NAMALWA (cell line): Measurements from ENCODE around the gene PIK3C2G.
"Not testable (repeated sequence)": the region's sequence is repeated elsewhere in the genome, so short reads cannot be mapped to it uniquely, and the experiment has no call there.

ENCODE experiments used
- DNase-seq: peaks from one replicate; pipeline ENCODE4 v3.0.0-alpha.2; 2015; ENCODE audit warnings: low spot score

The PIK3C2G gene

DNA sequence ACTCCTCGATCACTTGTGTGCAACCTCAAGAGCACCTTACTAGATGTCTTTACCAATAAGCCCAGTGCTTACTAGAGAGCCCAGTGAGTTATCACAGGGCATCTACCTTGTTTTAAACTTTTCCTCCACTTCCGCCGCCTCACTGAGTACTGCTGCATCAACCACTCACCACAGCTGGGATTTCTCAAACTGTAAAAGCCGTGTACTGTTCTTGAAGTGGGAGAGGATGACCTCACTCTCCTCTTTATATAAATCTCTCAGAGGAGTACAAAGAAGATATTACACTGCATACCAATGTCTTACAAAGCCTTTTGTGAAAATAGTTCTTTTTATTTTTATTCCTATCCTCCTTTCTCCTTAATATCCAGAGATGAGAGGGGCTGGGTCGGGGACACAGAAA lies 382.4 kb downstream of the PIK3C2G start:
- no peak for DNase-seq

GRCh38 chr12:18644564-18644963 lies 383.2 kb downstream of the PIK3C2G start:
- DNase-seq: no peak

DNA sequence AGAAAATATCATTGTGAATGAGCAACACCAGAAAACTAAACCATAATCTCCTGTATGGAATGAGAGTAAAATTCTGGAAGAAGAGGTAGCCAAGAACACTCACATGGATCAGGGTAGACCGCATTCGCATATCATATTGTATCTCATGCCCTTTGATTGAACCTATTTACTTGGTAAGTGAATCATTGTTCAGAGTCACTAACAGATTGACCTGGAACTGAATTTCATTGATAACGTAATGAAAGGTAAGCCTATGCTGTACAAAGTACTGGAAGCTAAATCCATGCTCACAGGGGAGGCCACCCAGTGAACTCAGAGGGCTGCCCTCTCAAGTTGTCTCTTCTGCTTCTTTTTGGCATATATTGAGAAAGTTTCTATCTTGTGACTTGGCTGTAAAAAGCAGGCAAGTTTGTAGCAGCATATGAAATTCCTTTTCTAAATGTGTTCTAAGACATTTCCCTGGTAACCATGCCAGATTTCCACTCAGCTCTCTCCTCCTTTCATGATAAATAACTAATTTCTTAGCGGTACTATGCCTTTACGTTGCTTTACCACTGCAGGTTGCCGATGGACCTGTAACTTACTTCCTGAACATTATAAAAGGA lies 385.1 kb downstream of the PIK3C2G start:
- no peak for DNase-seq

DNA sequence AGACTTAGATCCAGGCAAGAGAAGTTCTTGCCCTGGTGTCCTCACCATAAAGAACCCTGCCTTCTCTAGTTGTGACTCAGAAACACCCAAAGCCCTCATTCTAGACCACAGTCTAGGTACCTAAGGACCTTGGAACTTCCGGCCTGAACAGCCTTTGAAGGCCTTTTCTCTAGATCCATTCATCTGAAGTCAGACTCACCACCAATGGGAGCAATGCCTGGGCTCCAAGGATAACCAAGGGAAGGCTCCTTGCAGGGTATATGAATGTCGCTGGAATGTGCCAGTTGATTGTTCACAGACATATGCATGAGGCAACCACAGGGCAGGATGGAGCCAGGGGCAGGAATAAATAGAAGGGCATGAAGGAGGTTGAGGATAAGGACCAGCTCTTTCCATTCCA lies 390.2 kb downstream of the PIK3C2G start:
- no peak for DNase-seq

GRCh38 chr12:18652596-18652995 lies 391.3 kb downstream of the PIK3C2G start:
- DNase-seq: no peak

- no peak for DNase-seq
These were observed 392.1 kb downstream of the PIK3C2G start for GRCh38 chr12:18653465-18653864.

GRCh38 chr12:18655351-18655750 lies 394.0 kb downstream of the PIK3C2G start:
- DNase-seq: no peak

DNA sequence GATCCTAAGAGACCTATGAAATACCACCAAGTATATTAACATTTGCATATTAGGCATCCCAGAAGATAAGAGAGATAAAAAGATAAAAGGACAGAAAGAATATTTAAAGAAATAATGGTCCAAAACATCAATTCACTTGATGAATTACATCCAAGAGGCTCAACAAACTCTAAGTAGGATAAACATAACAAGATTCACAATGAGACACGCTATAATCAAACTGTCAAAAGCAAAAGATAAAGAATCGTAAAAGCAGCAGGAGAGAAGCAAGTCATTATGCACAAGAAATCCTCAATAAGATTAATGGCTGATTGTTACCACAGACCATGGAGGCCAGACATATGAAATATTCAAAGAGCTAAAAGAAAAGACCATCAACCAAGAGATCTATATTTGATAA lies 396.9 kb downstream of the PIK3C2G start:
- no peak for DNase-seq

DNA sequence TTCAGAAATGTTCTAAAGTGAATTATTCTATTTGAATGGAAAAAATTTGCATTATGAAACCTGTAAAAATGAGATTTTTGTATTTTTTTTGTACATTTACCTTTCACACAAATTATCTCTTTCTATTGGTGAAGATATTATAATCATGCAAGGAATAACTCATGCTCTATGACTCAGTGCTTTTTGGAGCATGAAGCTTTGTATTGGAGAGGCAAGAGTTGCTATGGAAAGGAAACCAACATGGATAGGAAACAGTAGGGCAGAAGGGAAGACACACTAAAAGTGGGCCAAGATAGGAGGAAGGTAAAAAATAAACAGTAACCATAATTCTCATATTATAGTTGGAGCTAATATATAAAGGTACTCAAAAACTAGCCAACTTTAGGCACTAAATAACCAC lies 397.5 kb downstream of the PIK3C2G start:
- no peak for DNase-seq

GRCh38 chr12:18676141-18676540 lies 414.8 kb downstream of the PIK3C2G start:
- no peak for DNase-seq

GRCh38 chr12:18676996-18677588 lies 415.8 kb downstream of the PIK3C2G start:
- no peak for DNase-seq

- DNase-seq: no peak
These were observed 420.5 kb downstream of the PIK3C2G start for GRCh38 chr12:18681818-18682217.

- DNase-seq: no peak
These were observed 422.2 kb downstream of the PIK3C2G start for GRCh38 chr12:18683327-18684013.

DNA sequence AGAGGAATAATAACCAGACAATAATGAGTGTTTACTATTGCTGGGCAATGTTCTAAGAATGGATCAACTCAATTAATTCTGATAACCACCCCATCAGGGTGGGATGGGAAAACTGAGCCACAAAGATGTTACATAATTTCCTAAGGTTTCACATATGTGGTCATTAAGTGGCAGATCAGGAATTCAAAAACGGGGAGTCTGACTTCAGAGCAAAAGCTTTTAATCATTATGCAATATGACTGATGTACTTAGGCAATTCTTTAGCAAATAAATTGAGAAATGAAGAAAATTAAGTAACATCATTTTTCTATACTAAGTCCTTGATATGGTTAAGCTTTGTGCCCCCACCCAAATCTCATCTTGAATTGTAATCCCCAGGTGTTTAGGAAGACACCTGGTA lies 423.1 kb downstream of the PIK3C2G start:
- DNase-seq: no peak

GRCh38 chr12:18689771-18690170 lies 428.5 kb downstream of the PIK3C2G start:
- no peak for DNase-seq

DNA sequence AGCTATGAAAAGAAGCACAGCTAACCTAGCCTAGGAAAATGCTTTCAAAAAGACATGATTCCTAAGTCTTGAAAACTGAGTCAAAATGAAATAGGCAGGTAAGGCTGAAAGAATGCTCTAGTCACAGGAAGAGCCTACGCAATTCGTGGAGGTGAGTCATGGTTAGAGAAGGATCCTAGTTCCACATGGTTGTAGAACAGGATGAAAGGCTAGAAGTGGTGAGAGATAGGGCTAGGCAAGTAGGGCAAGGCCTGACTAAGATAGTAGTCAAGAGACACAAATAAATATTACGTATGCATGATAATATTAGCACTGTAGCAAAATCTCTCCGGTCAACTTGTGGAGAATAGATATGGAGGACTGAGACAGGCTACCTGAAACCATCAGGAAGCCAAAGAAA lies 429.3 kb downstream of the PIK3C2G start:
- no peak for DNase-seq

DNA sequence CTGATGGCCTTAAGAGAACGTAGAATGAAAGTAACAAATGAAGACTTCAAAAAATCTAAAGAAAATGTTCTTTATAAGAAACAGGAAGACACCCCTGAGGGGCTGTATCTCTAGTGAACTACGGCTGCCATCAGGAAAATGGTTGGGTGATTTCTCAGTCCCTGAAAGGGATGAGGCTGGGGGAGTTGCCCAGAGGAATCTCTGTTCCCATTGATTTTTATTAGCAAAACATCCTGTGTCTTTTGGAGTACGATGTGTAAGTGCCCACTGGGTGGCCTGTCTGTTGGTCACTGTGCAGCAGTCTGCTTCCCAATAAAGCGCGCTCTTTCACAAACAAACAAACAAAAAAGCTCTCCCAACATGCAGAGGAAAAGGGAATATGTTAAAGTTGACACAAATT lies 432.7 kb downstream of the PIK3C2G start:
- DNase-seq: not testable (repeated sequence)

DNA sequence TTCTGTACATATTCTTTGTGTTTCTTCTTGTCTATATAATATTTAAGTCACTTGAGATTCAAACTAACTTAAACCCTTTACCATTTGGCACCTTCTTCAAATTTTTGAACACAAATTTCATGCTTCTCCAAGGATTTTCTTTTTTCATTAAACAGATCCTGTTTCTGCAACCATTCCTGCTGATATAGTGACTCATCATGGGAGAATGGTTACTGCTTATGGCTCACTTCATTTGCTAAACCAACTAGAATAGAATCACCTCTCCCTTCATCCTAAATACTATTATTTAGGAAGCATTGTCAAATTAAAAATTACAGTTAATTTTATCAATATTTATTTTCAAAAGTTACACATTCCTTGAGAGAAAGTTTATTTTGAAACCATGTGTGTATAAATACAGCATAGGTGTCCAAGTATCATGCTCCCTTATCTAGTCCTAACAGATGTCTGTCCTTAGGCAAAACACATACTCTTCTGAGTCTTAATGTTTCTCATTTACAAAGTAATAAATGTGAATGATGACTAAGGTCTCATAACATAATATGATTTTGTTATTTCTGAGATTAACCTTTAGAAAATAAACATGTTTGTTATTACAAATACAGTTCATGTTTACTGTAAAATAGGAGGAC lies 435.8 kb downstream of the PIK3C2G start:
- no peak for DNase-seq
